ENCODE data around the gene HTT-AS.

GRCh38 chr4:3106339-3107186, 32.2 kb upstream of the HTT-AS start:
- TF ChIP-seq, protein P1, sequence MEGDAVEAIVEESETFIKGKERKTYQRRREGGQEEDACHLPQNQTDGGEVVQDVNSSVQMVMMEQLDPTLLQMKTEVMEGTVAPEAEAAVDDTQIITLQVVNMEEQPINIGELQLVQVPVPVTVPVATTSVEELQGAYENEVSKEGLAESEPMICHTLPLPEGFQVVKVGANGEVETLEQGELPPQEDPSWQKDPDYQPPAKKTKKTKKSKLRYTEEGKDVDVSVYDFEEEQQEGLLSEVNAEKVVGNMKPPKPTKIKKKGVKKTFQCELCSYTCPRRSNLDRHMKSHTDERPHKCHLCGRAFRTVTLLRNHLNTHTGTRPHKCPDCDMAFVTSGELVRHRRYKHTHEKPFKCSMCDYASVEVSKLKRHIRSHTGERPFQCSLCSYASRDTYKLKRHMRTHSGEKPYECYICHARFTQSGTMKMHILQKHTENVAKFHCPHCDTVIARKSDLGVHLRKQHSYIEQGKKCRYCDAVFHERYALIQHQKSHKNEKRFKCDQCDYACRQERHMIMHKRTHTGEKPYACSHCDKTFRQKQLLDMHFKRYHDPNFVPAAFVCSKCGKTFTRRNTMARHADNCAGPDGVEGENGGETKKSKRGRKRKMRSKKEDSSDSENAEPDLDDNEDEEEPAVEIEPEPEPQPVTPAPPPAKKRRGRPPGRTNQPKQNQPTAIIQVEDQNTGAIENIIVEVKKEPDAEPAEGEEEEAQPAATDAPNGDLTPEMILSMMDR (IDR thresholded peaks at IDR 0.05), result peak; percentile 67 to 96 (median 92)
- TF ChIP-seq POLR2AphosphoS5 (IDR thresholded peaks at IDR 0.05), result peak; percentile 64
- TF ChIP-seq POLR2A (IDR thresholded peaks at IDR 0.05), result no peak

Measured in prostate gland (tissue), 2 donors.